Measurements from ENCODE around the gene DNA2.
A peak's percentile ranks its signal among the peaks of the same experiment; 100 is the strongest.

DNA2 gene

DNA sequence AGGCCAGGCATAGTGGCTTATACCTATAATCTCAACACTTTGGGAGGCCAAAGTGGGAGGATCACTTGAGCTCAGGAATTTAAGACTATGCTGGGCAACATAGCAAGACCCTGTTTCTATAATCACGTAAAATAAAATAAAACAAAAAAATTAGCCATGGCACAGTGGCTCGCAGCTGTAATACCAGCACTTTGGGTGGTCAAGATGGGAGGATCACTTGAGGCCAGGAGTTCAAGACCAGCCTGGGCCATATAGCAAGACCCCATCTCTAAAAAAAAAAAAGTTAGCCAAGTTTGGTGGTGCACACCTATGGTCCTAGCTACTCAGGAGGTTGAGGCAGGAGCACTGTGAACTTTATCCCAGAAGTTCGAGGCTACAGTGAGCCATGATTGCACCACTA is 30.9 kb downstream of the DNA2 start:
- no peak for DNase-seq

DNA sequence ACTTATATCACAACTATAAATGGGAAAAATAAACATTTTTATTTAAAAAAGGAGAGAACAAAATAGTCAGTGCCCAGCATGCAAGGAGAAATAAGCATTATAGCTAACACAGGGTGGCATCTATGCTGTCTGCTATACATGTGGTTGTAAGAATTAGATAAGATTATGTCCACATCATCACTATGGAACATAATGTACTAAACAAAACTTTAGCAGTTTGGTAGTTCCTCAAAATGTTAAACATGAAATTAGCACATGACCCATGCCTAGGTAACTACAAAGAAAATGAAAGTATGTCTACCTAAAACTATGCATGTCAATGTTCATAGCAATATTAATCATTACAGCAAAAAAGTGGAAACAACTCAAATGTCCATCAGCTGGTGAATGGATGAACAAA is 36.0 kb downstream of the DNA2 start:
- peak in 2 of 4 experiments; percentile 19 to 28 for DNase-seq

DNA sequence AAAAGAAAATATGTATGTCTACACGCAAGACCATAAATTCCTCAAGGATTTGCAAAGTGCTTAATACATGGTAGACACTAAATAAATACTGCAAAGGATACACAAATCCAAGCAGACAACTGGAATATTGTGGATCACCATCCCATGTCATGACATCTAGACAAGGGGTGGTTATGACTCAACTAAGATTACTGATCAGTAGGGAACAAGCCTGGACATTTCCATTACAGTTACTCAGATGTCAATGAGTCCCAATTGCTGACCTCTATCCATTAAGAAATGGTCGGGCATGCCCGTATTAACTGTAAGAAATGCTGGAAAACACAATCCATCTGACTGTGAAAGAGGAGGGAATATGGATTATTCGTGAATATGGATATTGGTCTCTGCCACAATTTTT is 37.1 kb downstream of the DNA2 start:
- no peak for DNase-seq

DNA sequence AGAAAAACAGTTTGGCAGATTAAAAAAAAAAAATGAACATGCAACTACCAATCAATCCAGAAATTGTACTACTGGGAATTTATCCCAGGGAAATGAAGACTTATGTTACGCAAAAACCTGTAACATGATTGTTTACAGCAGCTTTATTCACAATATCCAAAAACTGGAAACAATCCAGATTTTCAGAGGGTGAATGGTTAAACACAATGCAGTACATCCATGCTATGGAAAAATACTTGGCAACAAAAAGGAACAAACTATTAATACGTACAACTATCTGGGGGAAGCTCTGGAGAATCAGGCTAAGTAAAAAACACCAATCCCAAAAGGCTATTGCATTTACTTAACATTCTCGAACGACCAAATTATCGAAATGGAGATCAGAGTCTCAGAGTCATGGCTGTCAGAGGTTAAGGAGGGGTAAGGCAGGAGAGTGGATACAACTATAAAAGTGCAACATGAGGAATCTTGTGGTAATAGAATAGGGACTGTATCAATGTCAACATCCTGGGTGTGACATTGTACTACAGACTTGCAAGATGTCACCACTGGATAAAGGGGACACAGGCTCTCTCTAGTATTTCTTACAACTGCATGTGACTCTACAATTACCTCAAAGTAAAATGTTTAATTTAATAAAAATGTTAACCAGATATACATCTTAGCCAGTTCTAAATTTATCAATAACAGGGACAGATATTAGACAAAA is 43.2 kb downstream of the DNA2 start:
- no peak for DNase-seq

DNA sequence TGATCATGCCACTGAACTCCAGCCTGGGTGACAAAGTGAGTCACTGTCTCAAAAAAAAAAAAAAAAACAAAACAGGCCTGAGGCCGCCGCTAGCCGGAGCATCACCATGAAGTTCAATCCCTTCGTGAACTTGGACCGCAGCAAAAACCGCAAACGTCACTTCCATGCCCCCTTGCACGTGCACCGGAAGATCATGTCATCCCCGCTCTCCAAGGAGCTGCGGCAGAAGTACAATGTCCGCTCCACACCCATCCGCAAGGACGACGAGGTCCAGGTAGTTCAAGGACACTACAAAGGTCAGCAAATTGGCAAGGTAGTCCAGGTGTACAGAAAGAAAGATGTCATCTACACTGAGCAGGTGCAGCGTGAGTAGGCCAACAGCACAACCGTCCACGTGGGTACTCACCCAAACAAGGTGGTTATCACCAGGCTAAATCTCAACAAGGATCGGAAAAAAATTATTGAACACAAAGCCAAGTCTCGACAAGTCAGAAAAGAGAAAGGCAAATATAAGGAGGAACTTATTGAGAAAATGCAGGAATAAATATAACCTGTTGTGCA is 47.2 kb downstream of the DNA2 start:
- DNase-seq, result no peak

DNA sequence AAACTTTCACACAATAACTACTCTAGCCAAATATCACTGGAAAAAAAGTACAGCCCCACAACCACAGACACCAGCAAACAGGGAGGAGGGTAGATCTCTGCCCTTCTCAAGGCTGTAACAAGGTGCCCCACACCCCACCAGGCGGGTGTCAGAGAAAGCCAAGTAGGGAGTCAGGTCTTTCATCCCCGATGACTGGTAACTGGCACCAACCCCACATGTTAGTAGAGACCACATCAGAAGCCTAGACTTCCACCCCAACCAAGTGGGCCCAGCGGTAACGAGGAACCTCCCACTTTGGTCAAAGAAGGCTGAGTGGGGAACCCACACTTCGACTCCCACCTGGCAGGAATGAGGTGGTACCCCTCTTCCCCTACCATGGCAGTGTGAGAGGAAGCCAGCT is 48.3 kb downstream of the DNA2 start:
- DNase-seq, result no peak

DNA sequence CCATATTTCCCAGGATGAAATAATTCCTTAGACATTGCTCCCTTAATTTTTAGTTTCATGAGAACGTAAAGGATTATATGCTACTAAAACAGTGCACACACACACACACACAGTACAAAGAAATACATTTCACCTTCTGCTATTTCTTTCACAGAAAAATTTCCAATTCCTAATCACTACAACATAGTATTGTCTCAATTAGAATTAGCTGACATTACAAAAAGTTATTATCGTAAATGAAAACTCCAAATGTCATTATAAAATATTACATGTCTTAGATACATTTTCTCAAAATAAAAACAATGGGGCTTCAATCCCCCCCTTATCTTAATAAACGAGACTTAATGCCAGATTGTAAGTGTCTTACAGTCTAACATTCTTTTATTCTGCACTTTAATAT is 52.4 kb downstream of the DNA2 start:
- no peak for DNase-seq

DNA sequence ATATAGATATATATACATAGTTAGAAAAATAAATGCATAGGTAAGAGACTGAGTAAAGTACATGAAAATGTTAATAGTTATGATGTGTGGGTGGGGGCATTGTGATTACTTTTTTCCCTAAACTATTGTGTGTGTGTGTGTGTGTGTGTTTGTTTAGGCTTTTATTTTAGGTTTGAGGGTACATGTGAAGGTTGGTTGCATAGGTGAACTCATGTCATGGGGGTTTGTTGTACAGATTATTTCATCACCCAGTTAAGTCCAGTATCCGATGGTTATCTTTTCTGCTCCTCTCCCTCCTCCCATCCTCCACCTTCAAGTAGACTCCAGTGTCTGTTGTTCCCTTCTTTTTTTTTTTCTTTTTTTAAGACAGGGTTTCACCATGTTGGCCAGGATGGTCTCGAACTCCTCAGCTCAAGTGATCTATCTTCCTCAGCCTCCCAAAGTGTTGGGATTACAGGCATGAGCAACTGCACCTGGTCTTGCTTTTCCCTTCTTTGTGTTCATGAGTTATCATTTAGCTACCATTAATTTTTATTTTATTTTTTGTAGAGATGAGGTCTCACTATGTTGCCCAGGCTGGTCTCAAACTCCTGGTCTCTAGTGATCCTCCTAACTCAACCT is 62.8 kb downstream of the DNA2 start:
- DNase-seq, result no peak

DNA sequence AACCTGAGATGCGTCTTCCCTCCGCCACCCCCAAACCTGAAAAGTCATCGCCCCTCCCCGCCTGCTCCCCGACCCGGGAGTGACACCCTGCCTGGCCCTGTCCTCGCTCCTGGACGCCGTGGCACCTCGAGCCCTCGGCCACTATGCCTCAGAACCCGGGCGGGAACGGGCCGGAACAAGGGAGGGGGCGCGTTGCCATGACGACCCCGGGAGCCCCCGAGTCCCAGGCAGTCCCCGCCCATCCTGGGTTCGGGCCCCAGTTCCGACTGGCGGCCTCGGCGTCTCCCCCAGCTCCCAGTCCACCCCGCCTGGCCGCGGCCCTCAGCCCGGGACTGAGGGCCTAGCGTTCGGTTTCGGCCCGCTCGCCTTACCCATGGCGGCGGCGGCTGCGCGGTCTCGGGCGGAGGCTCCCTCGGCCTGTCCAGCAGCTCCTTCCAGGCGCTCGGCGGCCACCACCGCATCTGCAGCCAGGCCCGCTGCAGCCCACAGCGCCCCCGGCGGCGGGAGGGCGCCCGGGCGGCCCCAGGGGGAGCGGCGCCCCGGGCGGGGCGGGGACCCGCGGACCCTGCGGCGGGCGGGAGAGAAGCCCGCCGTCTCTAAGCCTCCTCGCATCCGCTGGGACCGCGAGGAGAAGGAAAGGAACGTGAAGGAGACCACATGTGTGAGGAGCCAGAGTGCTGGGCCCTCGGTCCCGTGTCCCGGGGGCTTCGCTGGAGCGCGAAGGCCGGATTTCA is 64.8 kb downstream of the DNA2 start, which contains the start of gene RUFY2:
TSS of gene RUFY2 (minus strand) at position 463 of the 734 bp plus-strand sequence. CDS start at position 375, 88 bp downstream.
- DNase-seq, result peak; percentile 86 to 95 (median 90)

DNA sequence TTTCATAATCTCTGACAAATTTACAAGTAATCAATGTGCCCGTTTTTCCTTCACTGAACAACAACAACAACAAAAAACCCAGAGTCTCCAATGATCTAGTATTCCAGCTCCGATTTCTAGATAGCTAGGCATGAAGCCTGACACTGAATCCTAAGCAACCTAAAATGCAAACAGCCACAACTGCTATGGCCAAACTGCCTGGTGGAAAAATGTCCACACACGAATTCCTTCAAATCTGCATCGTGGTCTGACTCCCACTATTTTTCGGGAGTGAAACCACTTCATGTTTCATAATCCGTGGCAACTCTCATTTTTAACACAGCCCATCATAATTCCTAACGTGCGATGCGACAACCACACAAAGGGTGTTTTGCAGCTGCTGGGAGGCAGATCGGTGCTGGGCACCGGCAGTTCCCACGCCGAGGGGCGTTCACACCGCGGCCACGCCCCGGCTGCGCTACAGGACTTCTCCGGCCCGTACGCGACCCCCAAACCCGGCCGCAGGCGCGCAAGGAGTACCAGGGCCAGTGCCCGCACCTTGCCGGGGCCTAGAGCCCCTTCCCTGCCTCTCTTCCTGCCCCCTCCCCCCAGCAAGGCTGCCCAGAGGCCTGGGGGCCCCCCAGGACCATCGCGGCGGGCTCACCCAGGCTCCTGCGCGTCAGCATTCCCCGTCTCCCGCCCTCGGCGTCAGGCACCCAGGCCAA is 65.5 kb downstream of the DNA2 start:
- peak; percentile 47 to 80 (median 61) for DNase-seq

DNA sequence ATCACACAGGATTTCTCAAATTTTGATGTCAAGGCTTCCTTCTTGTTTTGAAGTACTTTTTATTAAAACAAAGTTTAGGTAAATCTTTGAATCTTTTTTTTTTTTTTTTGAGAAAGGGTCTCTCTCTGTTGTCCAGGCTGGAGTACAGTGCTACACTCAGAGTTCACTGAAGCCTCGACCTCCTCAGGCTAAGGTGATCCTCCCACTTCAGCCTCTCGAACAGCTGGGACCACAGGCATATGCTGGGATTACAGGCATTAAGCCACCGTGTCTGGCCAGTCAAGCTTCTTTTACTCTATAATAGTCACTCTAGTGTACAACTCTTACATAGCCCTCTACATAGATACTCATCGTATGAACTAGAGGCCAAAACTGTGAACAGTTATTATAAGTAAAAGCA is 68.1 kb downstream of the DNA2 start:
- DNase-seq, result no peak

DNA sequence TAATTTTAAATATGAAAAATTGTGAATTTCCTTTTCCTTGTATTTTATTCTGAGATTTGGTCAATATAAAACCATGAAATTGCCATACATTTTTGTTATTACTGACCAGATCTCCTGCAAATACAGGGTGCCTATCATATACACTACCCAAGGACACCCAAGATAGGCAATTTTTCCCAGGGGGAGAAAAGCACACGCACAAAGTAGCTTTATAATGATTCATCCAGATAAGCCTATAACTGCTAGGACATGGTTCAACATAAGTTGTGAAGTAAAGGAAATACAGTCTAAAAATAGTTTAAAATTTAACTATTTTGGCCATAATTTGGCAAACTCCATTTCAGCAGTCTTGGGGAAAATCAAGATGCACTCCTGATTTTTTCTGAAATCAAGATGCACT is 69.5 kb downstream of the DNA2 start:
- DNase-seq, result no peak

DNA sequence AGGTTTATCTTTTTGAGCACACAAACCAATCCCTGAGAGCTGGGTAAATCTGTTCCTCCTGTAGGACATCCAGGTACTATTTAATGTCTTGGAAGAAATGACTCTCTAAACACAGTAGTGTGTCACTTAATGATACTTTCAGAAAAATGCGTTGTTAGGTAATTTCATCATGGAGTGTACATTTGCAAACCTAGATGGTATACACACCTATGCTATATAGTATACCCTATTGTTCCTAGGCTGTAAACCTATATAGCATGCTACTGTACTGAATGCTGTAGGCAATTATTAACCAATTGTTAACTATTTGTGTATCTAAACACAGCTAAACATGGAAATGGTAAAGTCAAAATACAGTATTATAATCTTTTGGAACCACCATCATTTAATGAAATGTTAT is 74.8 kb downstream of the DNA2 start:
- no peak for DNase-seq

DNA sequence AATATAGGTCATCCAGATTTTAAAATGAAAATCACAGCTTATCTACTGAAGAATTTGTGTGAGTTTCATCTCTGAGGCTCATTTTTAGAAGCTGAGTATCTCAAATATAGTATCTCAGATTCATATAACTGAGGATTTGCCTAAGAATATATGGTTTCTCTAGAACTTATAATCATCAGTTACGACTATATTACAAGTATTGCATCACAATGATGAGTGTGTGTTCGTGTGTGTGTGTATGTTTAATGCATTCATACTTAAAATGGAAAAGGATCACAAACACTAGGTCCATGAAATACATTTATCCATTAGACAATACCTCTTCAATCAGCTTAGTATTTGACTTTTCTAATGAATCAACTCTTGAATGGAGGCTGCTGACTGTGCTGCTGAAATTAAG is 86.0 kb downstream of the DNA2 start:
- DNase-seq, result no peak

DNA sequence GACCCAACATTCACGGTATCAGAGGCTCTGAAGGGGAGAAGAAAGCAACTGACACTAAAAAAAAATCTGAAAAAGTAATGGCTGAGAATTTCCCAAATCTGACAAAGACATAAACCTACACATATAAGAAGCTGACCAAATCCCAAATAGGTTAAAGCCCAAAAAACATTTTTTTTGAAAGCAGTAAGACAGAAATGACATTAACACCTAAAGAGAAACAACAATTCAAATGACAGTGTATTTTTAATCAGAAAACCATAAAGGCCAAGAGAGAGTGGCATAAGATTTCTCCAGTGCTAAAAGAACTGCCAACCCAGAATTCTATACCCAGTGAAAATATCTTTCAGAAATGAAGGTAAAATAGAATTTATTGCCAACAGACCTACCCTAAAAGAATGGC is 100.2 kb downstream of the DNA2 start:
- DNase-seq, result no peak

DNA sequence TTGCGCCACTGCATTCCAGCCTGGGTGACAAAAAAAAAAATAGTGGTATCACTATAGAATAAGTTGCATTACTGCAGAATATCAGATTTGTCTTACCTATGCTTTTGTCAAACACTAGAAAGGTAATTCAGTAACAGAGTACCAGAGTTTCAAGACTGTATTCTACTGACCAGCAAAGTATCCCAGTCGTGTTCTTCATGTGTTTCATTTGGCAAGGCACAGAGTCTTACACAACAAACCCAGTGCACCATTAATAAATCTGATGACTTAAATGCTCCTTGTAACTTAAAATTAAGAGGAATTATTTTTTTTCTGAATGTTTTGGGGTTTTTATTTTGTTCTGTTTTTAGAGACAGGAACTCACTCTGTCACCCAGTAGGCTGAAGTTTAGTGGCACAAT is 104.7 kb downstream of the DNA2 start:
- DNase-seq, result no peak

DNA sequence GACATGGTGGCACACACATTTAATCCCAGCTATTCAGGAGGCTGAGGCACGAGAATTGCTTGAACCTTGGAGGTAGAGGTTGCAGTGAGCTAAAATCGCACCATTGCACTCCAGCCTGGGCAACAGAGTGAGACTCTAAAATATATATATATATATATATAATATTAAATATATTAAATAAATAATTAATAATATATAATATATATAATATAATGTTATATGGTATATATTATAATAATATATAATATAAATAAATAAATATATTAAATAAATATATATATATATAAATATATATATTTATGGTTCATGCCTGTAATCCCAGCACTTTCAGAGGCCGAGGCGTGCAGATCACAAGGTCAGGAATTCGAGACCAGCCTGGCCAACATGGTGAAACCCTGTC is 105.2 kb downstream of the DNA2 start:
- DNase-seq, result no peak

DNA sequence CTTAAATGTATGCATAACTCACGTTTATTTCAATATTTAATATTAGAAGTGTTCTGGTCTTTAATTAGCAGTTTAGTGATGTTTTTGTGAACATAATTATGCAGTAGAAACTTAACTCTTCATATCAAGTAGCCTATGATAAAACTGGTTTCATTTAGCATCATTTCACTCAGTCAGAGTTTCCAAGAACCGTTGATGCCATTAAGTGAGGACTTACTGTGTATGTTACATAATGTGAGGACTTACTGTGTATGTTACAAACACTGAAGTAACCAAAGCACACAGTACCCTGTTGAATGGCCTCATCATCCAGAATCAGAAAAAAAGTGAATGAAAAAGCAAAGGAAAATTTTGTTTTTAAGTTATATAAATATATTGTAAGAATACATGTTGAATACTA is 106.2 kb downstream of the DNA2 start:
- no peak for DNase-seq

DNA sequence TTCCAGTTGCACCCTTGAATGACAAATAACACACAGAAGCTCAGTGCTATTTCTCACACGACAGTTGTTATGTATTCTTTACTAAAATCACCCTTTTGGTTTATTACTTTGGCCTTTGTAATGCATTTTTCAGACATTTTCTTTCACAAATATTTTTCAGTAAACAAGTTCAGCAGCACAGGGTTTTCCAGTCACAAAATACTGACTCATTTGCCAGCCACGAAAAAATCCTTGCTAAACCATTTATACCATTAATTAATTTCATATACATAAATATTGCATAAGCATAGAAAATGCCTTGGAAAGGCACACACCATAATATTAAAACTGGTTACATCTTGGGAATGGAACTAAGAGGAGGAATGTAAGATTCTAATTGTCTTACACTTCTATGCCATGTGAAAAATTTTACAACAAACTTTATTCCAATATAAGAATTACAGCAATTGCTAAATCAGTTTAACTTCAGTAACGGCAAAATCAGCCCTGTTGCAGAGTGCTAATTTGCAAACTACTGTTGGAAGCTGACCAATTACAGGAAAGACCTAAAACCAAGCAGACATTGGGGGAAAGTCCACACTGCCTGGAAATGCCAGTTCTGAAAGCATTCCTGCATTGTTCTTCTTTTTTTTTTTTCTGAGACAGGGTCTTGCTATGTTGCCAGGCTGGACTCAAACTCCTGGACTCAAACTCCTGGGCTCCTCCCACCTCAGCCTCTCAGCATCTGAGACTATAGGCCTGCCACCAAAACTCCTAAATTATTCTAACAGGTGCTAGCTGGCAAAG is 107.5 kb downstream of the DNA2 start:
- no peak for DNase-seq
